IMR-90 (cell line): ENCODE results near the gene STK40. TPM values are rescaled to one million over a fixed set of nuclear protein-coding genes. Genes with fewer than 3 reads are reported as not detected.
A peak's percentile ranks its signal among the peaks of the same experiment; 100 is the strongest.

ENCODE experiments used
- ATAC-seq: fragments of 200-7000 bp; cut with Tn5 transposase; 2 replicates; pipeline ENCODE4 v1.9.1; 2020; ENCODE audit warnings: low read depth, mild to moderate bottlenecking, moderate library complexity
- BruUV-seq: library from RNA; stranded (reverse); fragments of 400-500 nt; replicated peaks from 2 replicates; lab custom pipeline; 2021; lab: Mats Ljungman, UMichigan
- CTCF ChIA-PET: fragments of 300-600 bp; formaldehyde crosslinking; extraction: SDS; loops from one replicate; lab custom pipeline; 2021; ENCODE audit warnings: antibody characterized with exemption; lab: Yijun Ruan, JAX
- POLR2A ChIA-PET: fragments of 300-600 bp; sonication (Branson Sonifier 250); formaldehyde crosslinking; loops from one replicate; lab custom pipeline; 2022; ENCODE audit warnings: antibody characterized with exemption; ENCODE audit not compliant: unreplicated experiment; lab: Charles Lee
- DNase-seq: peaks from one replicate; pipeline ENCODE4 v3.0.0; 2013
- H2AFZ ChIP-seq: replicated peaks from 2 replicates; pipeline ENCODE3; 2013; ENCODE audit warnings: low read length, mild to moderate bottlenecking; ENCODE audit not compliant: poor library complexity
- H2AK5ac ChIP-seq: 2 replicates; pipeline ENCODE4 v1.6.1; 2013; ENCODE audit warnings: low read depth, low read length, inconsistent platforms
- H2AK9ac ChIP-seq: replicated peaks from 2 replicates; pipeline ENCODE3; 2013; ENCODE audit warnings: mild to moderate bottlenecking, low read depth, low read length, moderate library complexity; ENCODE audit not compliant: poor library complexity
- H2BK120ac ChIP-seq: 2 replicates; pipeline ENCODE4 v1.6.1; 2013; ENCODE audit warnings: low read depth, low read length, inconsistent platforms
- H2BK15ac ChIP-seq: 3 replicates; pipeline ENCODE4 v1.6.1; 2013; ENCODE audit warnings: low read depth, low read length, inconsistent platforms
- H2BK20ac ChIP-seq: 2 replicates; pipeline ENCODE4 v1.6.1; 2013; ENCODE audit warnings: low read depth, mild to moderate bottlenecking, inconsistent platforms, low read length, moderate library complexity
- H2BK5ac ChIP-seq: 2 replicates; pipeline ENCODE4 v1.6.1; 2013; ENCODE audit warnings: mild to moderate bottlenecking, low read depth, low read length, inconsistent platforms; ENCODE audit not compliant: poor library complexity, severe bottlenecking
- H3K14ac ChIP-seq: replicated peaks from 2 replicates; pipeline ENCODE4 v1.6.1; 2013; ENCODE audit warnings: low read depth, low read length, inconsistent platforms
- H3K18ac ChIP-seq: 2 replicates; pipeline ENCODE4 v1.6.1; 2013; ENCODE audit warnings: low read depth, low read length, control low read depth
- H3K23ac ChIP-seq: 2 replicates; pipeline ENCODE4 v1.6.1; 2013; ENCODE audit warnings: low read depth, low read length, inconsistent platforms
- H3K27ac ChIP-seq: 2 replicates; pipeline ENCODE4 v1.5.1; 2013; ENCODE audit warnings: mild to moderate bottlenecking, control low read depth, low read length; ENCODE audit not compliant: insufficient read depth
- H3K27me3 ChIP-seq: 2 replicates; pipeline ENCODE4 v1.6.1; 2013; ENCODE audit warnings: low read length; ENCODE audit not compliant: control insufficient read depth, insufficient read depth
- H3K36me3 ChIP-seq: 2 replicates; pipeline ENCODE4 v1.6.1; 2013; ENCODE audit warnings: low read length, mixed read lengths; ENCODE audit not compliant: control insufficient read depth, insufficient read depth
- H3K4ac ChIP-seq: 2 replicates; pipeline ENCODE4 v1.6.1; 2013; ENCODE audit warnings: low read depth, low read length, inconsistent platforms
- H3K4me1 ChIP-seq: 2 replicates; pipeline ENCODE4 v1.6.1; 2013; ENCODE audit warnings: low read length, mixed read lengths; ENCODE audit not compliant: control insufficient read depth, insufficient read depth
- H3K4me2 ChIP-seq: 2 replicates; pipeline ENCODE4 v1.6.1; 2013; ENCODE audit warnings: low read depth, mild to moderate bottlenecking, control low read depth, low read length, moderate library complexity
- H3K4me3 ChIP-seq: 2 replicates; pipeline ENCODE4 v1.5.1; 2013; ENCODE audit warnings: low read depth, mild to moderate bottlenecking, control low read depth, low read length, moderate library complexity; ENCODE audit not compliant: insufficient read depth
- H3K56ac ChIP-seq: 2 replicates; pipeline ENCODE4 v1.6.1; 2013; ENCODE audit warnings: low read length, inconsistent platforms; ENCODE audit not compliant: insufficient read depth; ENCODE audit errors: extremely low read depth
- H3K79me1 ChIP-seq, 2 experiments: 2 replicates each; pipeline ENCODE4 v1.6.1; 2013; ENCODE audit warnings: low read length in 2 of 2, inconsistent platforms in 1 of 2, low read depth in 1 of 2
- H3K9ac ChIP-seq: 2 replicates; pipeline ENCODE4 v1.6.1; 2013; ENCODE audit warnings: low read depth, low read length, control low read depth
- H3K9me1 ChIP-seq: 2 replicates; pipeline ENCODE4 v1.6.1; 2013; ENCODE audit warnings: low read length, inconsistent platforms; ENCODE audit not compliant: insufficient read depth
- H3K9me3 ChIP-seq: 2 replicates; pipeline ENCODE4 v1.6.1; 2013; ENCODE audit warnings: low read length; ENCODE audit not compliant: control insufficient read depth, insufficient read depth
- H4K20me1 ChIP-seq: 2 replicates; pipeline ENCODE4 v1.6.1; 2013; ENCODE audit warnings: low read length, inconsistent platforms; ENCODE audit not compliant: insufficient read depth
- H4K5ac ChIP-seq: 2 replicates; pipeline ENCODE4 v1.6.1; 2013; ENCODE audit warnings: mild to moderate bottlenecking, low read depth, low read length, control low read depth
- H4K8ac ChIP-seq, 2 experiments: 2 replicates each; pipeline ENCODE4 v1.6.1; 2013; ENCODE audit warnings: low read depth in 2 of 2, low read length in 2 of 2, control low read depth in 1 of 2, inconsistent platforms in 1 of 2
- H4K91ac ChIP-seq: 2 replicates; pipeline ENCODE4 v1.6.1; 2013; ENCODE audit warnings: low read depth, low read length, inconsistent platforms; ENCODE audit not compliant: insufficient read depth
- BHLHE40 ChIP-seq: fragments of 150-350 bp; IDR thresholded peaks from 2 replicates; pipeline ENCODE4 v1.6.1; 2016; ENCODE audit warnings: mild to moderate bottlenecking, low read depth, low read length
- CEBPB ChIP-seq: IDR thresholded peaks from 2 replicates; pipeline ENCODE4 v1.6.1; 2012; ENCODE audit warnings: low read depth, low read length, improper control_type of control experiment
- FOS ChIP-seq: fragments of 150-350 bp; IDR thresholded peaks from 2 replicates; pipeline ENCODE4 v1.6.1; 2016; ENCODE audit warnings: low read depth, low read length
- MAFK ChIP-seq: IDR thresholded peaks from 2 replicates; pipeline ENCODE4 v1.6.1; 2012; ENCODE audit warnings: low read depth, low read length, improper control_type of control experiment
- MXI1 ChIP-seq: IDR thresholded peaks from 2 replicates; pipeline ENCODE4 v1.6.1; 2012; ENCODE audit warnings: low read depth, mild to moderate bottlenecking, low read length, moderate library complexity, borderline replicate concordance
- NFE2L2 ChIP-seq: fragments of 150-350 bp; IDR thresholded peaks from 2 replicates; pipeline ENCODE4 v1.6.1; 2016; ENCODE audit warnings: low read depth, mild to moderate bottlenecking, low read length
- RAD21 ChIP-seq: IDR thresholded peaks from 2 replicates; pipeline ENCODE4 v1.6.1; 2012; ENCODE audit warnings: low read length, improper control_type of control experiment
- RCOR1 ChIP-seq: IDR thresholded peaks from 2 replicates; pipeline ENCODE4 v1.6.1; 2012; ENCODE audit warnings: mild to moderate bottlenecking, low read length, improper control_type of control experiment; ENCODE audit not compliant: insufficient replicate concordance
- RFX5 ChIP-seq: IDR thresholded peaks from 2 replicates; pipeline ENCODE4 v1.8.0; 2012; ENCODE audit warnings: low read depth, mild to moderate bottlenecking, low read length, moderate library complexity
- SMC3 ChIP-seq: fragments of 150-350 bp; IDR thresholded peaks from 2 replicates; pipeline ENCODE4 v1.6.1; 2016; ENCODE audit warnings: low read depth, mild to moderate bottlenecking, antibody characterized with exemption, low read length, moderate library complexity
- WGBS, 2 experiments: methylation state at CpG; one replicate each; pipeline versions ENCODE4 v1.1.5 to v1.1.7; 2013; ENCODE audit warnings: missing lambda C conversion rate in 2 of 2; ENCODE audit not compliant: insufficient read length in 1 of 2; ENCODE audit errors: extremely low coverage in 2 of 2; 5-methylcytosine and 5-hydroxymethylcytosine counted together
- dilution Hi-C: fragments of 300-500 bp; cut with HindIII; formaldehyde crosslinking; loops from one replicate; pipeline ENCODE4 v1.14.3; 2018; ENCODE audit warnings: low sequenced_read_pairs; ENCODE audit not compliant: unreplicated experiment
- in situ Hi-C: fragments of 300-500 bp; cut with MboI; formaldehyde crosslinking; loops from 3 replicates; pipeline ENCODE4 v1.14.3; 2019; ENCODE audit warnings: low sequenced_read_pairs, inconsistent platforms, mixed read lengths
- intact Hi-C: fragments of 100-400 bp; cut with micrococcal nuclease; formaldehyde crosslinking; loops from 2 replicates; pipeline ENCODE4 v1.10.0; 2022
- polyA plus RNA-seq, 3 experiments: library from polyadenylated mRNA; depleted of rRNA; stranded (reverse); fragments of >200 nt; gene quantifications; 2 replicates each; pipeline ENCODE4 v1.2.3, GENCODE V29; 2012; ENCODE audit warnings: low replicate concordance in 1 of 3
- total RNA-seq: library from RNA; depleted of rRNA; stranded (reverse); fragments of >200 nt; gene quantifications from 2 replicates; pipeline ENCODE4 v1.2.3, GENCODE V29; 2012
- TF ChIP-seq, protein P1 (sequence below): fragments of 150-350 bp; IDR thresholded peaks from 2 replicates; pipeline ENCODE4 v1.6.1; 2017; ENCODE audit warnings: mild to moderate bottlenecking, antibody characterized with exemption, low read length, low read depth
- TF ChIP-seq, protein P2 (sequence below): conservative IDR thresholded peaks from 2 replicates; pipeline ENCODE4 v1.5.1; 2012; ENCODE audit warnings: mild to moderate bottlenecking, low read depth, low read length, improper control_type of control experiment
- TF ChIP-seq, protein P3 (sequence below): fragments of 150-350 bp; IDR thresholded peaks from 2 replicates; pipeline ENCODE4 v1.6.1; 2016; ENCODE audit warnings: low read depth, mild to moderate bottlenecking, low read length, moderate library complexity, borderline replicate concordance

STK40 gene
- total and polyA plus RNA-seq, 2 of the 4 experiments (the other 2 are of a cell fraction) = 16.0 to 29.9 TPM

DNA sequence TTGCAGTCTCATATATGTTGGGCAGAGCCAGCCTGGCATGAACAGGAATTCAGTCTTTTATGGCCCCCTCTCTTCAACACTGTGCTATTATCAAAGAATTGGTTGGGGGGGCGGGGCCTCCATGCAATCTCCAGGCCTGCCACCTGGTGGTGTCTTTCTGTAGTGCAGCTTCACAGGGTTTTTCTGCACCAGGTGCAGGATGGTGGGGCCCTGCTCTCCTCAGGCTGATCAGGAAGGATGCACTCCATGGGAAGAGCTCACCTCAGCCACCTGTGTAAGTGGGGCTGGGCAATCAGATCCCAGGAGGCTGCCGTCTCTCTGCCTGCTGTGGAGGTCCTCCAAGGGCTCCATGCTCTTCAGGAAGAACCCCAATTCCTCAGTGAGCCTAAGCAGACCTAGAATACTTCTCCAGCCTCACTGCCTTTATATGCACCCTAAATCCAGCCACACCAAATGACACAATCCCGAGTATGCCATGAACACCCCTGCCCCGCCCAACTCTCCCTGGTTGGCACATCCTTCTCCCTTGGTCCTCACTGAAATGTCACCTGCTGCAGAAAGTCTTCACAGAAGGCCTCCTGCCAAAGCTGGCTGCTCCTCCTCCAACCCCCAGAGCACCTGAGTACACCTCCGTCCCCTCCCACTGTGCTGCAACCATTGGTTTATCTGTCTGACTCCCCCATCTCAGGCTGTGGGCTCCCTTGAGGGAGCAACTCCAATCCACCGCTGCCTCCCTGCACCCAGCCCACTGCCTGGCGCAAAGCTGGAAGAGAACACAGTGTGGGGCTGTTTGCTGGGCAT is 16.5 kb downstream of the STK40 start:
- Histone ChIP-seq H3K56ac (no peak overlapping the region), H2BK15ac (0 out of 3 replicates have a peak overlapping the region, but pooled peaks have one; percentile 7), H3K4me1 (peaks cover 29% of the 10 kb centered on the region), H2BK120ac (peak overlapping the region; percentile 53), H3K23ac (peak overlapping the region; percentile 37; the same call in 1 of the 2 replicates), H3K27me3 (no peaks in the 10 kb centered on the region), H2AK5ac (peak overlapping the region; percentile 77), H2BK5ac (no peak overlapping the region), H3K4me2 (no peak overlapping the region), H3K36me3 (peaks cover 11% of the 10 kb centered on the region), H3K79me1 (peaks cover 6 to 77% of the 10 kb centered on the region in 2 experiments; a peak in 3 of 4 replicates), H3K18ac (no peak overlapping the region), H3K9me3 (no peaks in the 10 kb centered on the region), H4K20me1 (peaks cover 17% of the 10 kb centered on the region), H2AK9ac (peak overlapping the region; percentile 65), H3K27ac (0 out of 2 replicates have a peak overlapping the region, but pooled peaks have one; percentile 4), H2AFZ (no peak overlapping the region), H3K9ac (no peak overlapping the region), H4K5ac (no peak overlapping the region), H3K4ac (peak overlapping the region; percentile 82; the same call in 1 of the 2 replicates), H3K9me1 (peaks cover 20% of the 10 kb centered on the region), H4K8ac (no peak overlapping the region), H3K14ac (0 out of 2 replicates have a peak overlapping the region, but pooled peaks have one; percentile 10), H2BK20ac (no peak overlapping the region), H3K4me3 (no peak overlapping the region), H4K91ac (no peak overlapping the region)
- ATAC-seq (peak; percentile 56), DNase-seq (peak; percentile 60)
- 100% methylated on average over 1 of the region's 7 CpGs; no CpG with 5 or more reads in 1 of the 2 experiments for WGBS, 2 experiments
- ChIA-PET POLR2A (interaction anchor here (0.6 to 1.0 kb wide), 3 partner anchors 17 to 46 kb away, joined by 3 to 4 read pairs (median 3); partner anchors contain the start of gene EVA1B), CTCF (interaction anchor here (0.6 to 2.3 kb wide), 8 partner anchors 8 to 50 kb away, joined by 3 to 15 read pairs (median 4); partner anchors contain the start of gene LSM10)
- intact Hi-C loops (loop anchor here (1.0 to 5.0 kb wide), 4 partner anchors 16 to 270 kb away; partner anchors contain the start of gene EVA1B), dilution Hi-C loops (no loop called here), in situ Hi-C loops (no loop called here)
- BruUV-seq = no TSS peak
- TF ChIP-seq CEBPB (no peak), RFX5 (no peak), SMC3 (peak; percentile 87), MXI1 (no peak), MAFK (no peak), NFE2L2 (no peak), BHLHE40 (no peak), FOS (no peak), RCOR1 (no peak), RAD21 (peak; percentile 74)
- TF ChIP-seq, protein P1, sequence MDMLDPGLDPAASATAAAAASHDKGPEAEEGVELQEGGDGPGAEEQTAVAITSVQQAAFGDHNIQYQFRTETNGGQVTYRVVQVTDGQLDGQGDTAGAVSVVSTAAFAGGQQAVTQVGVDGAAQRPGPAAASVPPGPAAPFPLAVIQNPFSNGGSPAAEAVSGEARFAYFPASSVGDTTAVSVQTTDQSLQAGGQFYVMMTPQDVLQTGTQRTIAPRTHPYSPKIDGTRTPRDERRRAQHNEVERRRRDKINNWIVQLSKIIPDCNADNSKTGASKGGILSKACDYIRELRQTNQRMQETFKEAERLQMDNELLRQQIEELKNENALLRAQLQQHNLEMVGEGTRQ = no peak
- TF ChIP-seq, protein P2, sequence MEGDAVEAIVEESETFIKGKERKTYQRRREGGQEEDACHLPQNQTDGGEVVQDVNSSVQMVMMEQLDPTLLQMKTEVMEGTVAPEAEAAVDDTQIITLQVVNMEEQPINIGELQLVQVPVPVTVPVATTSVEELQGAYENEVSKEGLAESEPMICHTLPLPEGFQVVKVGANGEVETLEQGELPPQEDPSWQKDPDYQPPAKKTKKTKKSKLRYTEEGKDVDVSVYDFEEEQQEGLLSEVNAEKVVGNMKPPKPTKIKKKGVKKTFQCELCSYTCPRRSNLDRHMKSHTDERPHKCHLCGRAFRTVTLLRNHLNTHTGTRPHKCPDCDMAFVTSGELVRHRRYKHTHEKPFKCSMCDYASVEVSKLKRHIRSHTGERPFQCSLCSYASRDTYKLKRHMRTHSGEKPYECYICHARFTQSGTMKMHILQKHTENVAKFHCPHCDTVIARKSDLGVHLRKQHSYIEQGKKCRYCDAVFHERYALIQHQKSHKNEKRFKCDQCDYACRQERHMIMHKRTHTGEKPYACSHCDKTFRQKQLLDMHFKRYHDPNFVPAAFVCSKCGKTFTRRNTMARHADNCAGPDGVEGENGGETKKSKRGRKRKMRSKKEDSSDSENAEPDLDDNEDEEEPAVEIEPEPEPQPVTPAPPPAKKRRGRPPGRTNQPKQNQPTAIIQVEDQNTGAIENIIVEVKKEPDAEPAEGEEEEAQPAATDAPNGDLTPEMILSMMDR = peak; percentile 90
- TF ChIP-seq, protein P3, sequence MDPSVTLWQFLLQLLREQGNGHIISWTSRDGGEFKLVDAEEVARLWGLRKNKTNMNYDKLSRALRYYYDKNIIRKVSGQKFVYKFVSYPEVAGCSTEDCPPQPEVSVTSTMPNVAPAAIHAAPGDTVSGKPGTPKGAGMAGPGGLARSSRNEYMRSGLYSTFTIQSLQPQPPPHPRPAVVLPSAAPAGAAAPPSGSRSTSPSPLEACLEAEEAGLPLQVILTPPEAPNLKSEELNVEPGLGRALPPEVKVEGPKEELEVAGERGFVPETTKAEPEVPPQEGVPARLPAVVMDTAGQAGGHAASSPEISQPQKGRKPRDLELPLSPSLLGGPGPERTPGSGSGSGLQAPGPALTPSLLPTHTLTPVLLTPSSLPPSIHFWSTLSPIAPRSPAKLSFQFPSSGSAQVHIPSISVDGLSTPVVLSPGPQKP = no peak
